GM12873 (cell line): Measurements from ENCODE around the gene DPP6.
A peak's percentile ranks its signal among the peaks of the same experiment; 100 is the strongest.

Experiments
- CTCF ChIP-seq: IDR thresholded peaks from 2 replicates; pipeline ENCODE4 v1.5.1; 2012; ENCODE audit warnings: low read depth, mild to moderate bottlenecking, moderate library complexity, low read length, control low read depth; ENCODE audit not compliant: insufficient read depth; ENCODE audit errors: missing control alignments

DPP6 gene

GRCh38 chr7:154804449-154804848 is 752.3 kb downstream of the DPP6 start:
- TF ChIP-seq CTCF, result no peak

GRCh38 chr7:154812027-154812426 is 759.8 kb downstream of the DPP6 start:
- TF ChIP-seq CTCF, result no peak

GRCh38 chr7:154817224-154817896 is 765.2 kb downstream of the DPP6 start:
- TF ChIP-seq CTCF, result no peak

- TF ChIP-seq CTCF, result no peak
These were observed 774.8 kb downstream of the DPP6 start for GRCh38 chr7:154827007-154827406.

- peak; percentile 38 for TF ChIP-seq CTCF
These were observed 780.5 kb downstream of the DPP6 start for GRCh38 chr7:154832557-154833138.

GRCh38 chr7:154836021-154836448 is 783.8 kb downstream of the DPP6 start:
- no peak for TF ChIP-seq CTCF

- no peak for TF ChIP-seq CTCF
These were observed 784.9 kb downstream of the DPP6 start for GRCh38 chr7:154837087-154837486.
